CD4-positive, alpha-beta T cell treated with Interleukin-15 for 4 hours (primary cell): ENCODE data around the gene ADAMTSL1.

Experiments
- DNase-seq: peaks from one replicate; pipeline ENCODE4 v3.0.0-alpha.2; 2020; ENCODE audit warnings: low spot score

Gene ADAMTSL1

DNA sequence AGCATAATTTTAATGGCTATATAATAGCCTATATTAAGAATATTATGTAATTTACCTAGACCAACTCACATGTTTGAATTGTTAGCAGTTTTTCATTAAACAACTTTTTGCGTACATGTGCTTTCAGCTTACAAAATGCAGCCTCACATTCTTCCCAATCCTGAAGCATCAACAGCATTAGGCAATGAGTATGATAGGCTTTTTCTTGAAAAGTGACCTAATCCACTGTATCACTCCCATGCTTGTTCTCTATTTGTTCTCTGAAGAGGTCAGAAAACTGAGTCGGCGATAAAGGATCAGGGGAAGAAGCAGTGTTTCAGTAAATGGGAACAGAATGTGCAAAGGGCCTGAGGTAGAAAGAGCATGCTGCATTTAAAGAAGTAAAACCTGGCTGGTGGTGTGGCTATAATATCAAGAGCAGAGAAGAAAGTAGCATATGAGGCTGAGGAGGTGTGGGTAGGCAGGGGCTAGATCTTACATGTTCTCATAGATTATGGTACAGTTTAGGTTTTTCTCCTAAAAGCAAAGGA, 346.7 kb downstream of the ADAMTSL1 start:
- no peak for DNase-seq

DNA sequence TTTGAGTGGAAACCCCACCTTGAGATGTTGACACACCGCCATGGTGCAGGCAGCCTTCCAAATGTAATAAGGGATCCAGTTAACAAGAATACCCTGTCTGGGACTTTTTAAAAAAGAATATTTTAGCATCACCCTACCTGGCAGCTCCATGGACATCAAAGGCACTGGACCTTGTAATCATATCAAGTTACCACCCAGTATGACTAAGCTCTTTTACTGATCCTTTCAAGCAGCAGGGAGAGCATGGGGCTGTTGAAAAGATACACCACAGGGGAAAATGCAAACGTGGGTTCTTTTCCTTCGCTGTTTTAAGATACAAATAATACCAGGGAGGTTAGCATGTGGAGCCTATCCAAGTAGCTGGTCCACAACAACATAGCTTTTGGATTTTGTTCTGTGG, 347.8 kb downstream of the ADAMTSL1 start:
- no peak for DNase-seq

DNA sequence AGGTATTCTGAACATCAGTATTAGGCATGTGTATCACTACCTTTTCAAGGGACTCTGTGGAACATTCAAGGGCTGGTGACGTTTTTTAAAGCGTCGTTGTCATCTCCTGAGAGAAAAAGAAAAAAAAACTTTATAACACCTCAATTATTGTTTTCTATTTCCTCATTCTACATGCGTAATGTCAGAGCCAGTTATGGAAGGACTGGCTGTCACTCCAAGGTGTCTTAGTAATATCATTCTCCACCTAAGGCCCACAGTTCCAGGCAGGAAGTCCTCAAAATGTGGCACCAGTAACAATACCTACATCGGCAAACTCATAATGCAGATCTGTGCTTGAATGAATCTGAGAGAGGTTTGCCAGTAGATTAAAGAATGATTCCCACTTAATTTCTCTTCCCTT, 348.9 kb downstream of the ADAMTSL1 start:
- DNase-seq: no peak

DNA sequence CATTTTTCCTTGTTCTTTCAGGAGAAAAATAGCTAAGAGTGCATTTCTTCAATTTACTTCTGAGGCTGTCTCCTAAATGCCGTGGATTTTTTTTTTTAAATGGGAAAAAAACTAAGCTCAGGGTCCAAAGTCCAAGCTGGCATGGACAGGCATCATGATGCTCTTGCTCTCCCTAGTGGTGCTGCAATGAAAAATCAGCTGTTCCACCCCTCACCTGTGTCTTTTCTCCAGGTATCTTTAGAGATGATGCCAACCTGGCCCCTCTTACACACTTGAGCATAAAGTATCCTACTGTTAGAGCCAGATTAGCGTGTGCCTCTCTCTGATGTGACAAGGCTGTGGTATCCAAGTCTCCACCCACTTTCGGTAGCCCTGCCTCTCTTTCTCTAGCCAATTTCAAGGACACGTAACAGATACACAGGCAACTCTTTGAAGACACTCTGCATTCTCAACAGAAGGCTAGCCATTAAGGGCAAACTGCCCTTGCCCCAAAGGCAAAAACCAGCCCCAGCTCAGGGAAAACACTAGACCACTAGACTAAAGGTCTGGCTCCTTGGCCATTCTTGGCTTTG, 350.2 kb downstream of the ADAMTSL1 start:
- no peak for DNase-seq

DNA sequence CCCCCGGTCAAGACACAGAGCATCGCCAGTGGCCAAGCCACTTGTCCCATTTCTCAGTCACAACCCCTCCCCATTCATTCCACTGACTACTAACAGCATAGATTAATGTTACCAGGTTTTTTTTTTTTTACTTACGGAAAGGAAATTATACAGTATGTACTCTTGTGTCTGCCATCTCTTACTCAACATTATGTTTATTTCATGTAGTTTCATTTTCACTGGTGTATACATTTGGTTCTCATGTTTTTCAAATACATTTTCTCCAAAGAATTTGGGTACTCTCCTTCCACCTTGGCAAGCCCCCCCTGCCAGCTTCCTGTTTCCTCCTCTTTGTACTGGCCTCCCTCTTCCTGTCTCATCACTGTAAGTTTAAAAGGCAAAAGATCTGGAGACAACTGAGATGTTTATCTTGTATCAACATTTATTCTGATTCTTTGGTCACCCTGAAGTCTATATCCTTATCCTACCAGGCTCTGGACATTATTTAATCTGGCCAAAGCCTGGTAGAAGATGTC, 351.8 kb downstream of the ADAMTSL1 start:
- no peak for DNase-seq

DNA sequence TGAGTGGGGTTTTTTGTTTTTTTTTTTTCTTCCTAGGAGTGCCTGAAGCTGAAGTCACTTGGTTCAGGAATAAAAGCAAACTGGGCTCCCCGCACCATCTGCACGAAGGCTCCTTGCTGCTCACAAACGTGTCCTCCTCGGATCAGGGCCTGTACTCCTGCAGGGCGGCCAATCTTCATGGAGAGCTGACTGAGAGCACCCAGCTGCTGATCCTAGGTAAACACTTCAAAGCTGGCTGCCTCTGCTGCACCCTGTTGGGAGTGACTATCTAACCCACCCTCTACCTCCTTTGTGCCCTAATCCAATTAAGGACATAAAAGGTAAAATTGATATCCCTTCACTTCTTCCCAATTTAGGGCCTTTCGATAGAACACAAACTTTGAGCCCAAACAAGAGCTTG, 352.3 kb downstream of the ADAMTSL1 start:
- DNase-seq: no peak

DNA sequence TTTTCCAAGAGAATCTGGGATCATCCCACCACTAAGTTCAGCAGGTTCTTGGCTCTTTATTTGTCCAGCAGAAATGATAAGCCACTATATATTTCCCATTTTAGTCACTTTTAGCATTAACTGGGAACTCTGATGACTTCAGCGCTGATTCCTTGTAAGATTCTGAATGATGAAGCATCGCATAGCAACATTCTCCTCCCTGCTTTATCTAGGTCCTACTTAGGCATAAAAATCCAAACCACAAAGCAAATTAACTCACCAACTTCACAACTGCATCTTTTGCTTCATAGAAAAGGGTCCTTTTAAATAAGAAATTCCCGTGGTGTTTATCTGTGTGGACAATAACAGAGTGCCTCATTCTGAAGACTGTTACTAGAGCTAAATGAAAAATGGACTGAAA, 355.1 kb downstream of the ADAMTSL1 start:
- DNase-seq: no peak

DNA sequence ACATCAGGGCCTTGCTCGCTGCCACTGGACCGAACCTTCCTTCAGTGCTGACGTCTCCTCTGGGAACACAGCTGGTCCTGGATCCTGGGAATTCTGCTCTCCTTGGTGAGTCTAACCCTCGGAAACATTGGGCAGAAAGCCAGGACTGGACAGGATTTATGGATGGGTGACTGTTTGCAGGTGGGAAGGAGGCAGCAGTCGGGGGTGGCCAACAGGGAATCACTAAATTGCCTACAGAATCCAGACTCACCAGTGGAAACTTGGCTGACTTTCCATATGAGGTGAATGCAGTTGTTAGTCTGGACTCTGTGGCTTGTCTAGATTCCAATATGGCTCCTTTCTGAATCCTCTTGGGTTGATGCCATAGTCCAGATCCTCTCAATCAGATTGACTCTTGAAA, 355.9 kb downstream of the ADAMTSL1 start:
- no peak for DNase-seq

DNA sequence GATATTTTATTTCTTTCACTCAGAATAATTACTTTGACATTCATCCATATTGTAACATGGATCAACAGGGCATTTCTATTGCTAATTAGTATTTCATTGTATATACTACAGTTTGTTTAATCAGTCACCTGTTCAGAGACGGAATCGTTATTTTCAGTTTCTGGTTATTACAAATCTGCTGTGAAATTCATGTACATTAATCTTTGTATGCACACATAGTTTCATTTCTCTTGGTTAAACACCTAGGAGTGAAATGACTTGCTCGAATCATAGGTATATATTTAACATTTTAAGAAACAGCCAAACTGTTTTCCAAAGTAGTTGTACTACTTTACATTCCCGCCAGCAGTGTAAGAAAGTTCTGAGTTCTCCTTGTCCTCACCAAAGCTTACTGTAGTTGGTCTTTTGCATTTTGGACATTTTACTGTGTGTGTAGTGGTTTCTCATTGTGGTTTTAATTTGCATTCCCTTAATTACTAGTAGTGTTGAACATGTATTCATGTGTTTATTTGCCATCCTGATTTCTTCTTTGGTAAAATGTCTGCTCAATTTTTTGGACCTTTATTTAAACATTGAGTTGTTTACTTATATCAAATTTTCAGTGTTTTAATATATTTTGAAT, 360.9 kb downstream of the ADAMTSL1 start:
- DNase-seq: no peak

DNA sequence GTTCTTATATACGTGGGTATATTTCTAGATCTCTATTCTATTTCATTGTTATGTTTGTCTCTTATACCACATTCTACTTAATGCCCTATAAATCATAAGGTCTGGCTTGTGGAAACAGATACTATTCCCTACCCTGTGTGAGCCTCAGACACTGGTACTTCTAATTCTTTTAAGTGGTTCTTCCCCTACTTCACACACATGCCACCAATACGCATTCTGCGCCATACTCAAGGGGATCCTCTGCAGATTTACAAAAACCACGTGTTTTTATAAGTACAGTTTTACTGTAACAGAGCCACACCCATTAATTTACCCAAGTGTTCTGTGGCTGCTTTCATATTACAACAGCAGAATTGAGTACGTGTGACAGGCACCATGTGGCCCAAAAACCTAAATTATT, 363.4 kb downstream of the ADAMTSL1 start:
- no peak for DNase-seq

DNA sequence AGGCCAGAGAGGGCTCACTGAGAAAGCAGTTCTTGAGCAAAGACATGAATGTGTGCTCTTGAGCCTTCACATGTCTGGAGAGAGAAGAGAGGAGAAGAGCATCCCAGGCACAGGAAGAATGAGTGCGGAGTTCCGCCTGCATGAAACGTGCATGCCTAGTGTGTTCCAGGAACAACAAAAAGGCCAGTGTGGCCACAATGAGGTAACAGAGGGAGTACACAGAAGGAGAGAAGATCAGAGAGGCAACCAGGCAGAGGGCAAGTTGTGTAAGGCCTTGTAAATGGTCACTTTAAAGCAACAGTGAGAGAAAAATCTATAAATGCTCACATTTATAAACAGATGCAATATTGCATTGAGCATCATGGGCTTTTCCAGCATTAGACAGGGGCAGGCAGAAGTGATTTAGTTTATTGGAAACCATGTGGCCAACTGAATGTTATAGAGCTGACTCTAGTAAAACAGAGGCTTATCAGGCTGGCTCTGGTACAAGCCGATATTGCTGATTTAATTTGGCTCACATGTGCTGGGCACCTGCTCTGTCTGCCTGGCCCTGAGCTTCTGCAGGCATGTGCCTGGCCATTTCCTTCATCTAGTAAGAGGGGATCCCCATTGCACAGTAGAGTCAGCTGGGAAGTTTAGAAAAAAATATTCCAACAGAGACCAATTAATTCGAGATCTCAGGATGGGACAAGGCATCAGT, 373.8 kb downstream of the ADAMTSL1 start:
- DNase-seq: no peak

DNA sequence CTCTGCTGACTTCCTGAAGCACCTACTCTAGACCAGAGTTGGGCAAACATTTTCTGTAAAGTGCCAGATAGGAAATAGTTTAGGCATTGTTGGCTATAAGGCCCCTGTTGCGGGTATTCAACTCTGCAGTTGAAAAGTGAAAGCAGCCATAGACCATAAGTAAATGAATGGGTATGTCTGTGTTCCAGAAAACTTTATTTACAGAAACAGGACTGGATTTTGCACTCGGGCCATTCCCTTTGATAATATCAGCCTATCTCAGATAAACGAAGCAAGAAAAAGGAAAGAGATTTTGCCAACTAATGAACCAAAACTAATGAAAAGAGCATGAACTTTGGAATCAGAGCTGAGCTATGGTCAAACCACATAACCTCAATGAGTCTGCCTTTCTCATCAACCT, 374.7 kb downstream of the ADAMTSL1 start:
- DNase-seq: no peak

DNA sequence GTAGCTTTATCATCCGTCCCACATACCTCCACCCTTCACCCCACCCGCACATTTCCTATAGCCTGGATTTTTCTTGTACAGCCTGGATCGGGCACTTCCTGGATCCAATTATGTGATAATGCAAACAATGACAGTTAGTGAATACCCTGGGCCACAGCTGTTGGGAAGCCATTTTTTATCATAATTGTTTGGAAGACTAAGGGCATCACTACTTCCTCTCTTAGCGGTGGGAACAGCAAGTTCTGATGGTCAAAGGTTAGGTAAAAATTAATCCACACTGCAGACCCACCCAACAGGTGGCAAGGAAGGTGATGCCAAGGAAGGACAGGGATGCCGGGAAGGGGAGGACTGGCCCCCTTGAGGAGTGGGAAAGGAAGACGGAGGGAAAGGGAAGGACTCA, 375.3 kb downstream of the ADAMTSL1 start:
- DNase-seq: no peak

DNA sequence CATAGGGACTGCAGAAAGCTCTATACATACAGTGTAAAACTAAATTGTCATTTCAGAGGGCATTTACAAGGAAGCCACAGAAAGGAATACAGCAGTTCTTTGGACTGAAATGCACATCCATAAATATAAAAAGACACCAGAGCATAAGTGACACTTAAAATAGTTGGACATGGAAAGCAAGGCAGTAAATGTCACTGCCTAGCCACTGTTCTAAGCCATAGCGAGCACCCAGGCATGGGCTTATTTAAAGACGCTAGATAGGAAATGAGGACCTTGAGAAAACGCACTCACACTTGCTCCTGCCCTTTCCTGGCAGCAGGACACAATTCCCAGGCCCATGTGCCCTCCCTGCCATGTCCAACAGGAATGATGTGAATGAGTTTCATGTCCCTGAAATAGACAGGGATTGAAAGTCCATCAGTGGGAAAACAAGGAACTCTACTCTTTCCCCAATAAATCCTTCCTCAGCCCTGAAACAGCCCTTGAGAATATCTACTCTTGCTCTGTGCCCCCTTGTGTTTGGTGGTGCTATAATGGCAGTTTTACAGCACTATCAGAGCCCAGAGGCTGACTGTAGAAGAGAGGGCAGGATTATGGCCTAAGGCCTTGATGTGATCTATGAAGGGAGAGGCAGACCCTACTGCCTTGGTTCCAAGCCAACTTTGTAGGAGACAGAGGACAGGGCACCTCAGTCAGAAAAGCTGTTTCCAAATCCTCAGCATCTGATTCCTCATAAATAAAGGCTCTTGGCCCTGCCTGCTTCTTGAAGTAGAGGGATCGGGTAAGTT, 376.1 kb downstream of the ADAMTSL1 start:
- no peak for DNase-seq

DNA sequence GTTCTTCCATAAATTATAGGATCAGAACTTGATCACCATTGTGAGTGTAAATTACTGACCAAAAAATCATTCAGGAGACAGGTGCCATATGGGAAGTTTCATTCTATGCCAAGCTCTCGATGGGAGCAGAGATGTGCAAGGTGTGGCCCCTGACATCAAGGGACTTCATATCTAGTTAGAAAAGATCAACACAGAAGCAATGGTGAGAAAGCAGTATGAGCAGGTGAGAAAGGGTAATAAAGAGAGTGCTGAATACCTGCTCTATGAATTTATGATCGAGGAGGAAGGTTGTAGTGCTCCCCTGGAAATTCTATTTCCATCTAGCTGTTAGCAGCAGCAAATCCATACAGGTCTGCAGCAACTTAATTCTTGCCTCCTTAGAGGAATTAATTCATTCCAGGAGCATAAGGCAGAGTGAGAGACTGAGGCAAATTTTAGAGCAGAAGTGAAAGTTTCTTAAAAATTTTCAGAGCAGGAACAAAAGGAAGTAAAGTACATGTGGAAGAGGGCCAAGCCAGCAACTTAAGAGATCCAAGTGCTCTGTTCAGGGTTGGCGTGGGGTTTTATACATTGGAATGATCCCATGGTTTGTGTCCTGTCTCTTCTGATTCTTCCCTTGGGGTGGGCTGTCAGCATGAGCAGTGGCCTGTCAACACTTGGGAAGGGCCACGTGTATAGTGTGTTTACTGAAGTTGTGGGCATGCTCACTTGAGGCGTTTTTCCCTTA, 377.3 kb downstream of the ADAMTSL1 start:
- no peak for DNase-seq

DNA sequence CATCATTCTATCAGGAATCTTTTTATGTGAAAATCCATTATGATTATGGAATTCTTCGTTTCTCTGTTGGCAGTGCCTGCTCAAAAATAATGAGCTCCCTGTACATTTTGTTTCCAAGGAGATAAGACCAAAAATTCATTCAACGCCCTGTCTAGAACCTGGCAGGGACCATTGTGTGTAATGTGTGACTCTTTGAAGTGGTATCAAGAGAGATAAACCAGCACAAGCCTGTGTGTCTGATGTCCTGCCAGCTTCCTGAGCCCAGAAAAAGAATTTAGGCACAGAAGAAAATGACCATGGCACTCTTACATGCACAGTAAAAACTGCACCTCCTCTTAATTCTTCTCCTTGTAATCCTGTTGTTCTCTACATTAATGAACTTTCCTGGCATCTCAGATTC, 381.7 kb downstream of the ADAMTSL1 start:
- no peak for DNase-seq

DNA sequence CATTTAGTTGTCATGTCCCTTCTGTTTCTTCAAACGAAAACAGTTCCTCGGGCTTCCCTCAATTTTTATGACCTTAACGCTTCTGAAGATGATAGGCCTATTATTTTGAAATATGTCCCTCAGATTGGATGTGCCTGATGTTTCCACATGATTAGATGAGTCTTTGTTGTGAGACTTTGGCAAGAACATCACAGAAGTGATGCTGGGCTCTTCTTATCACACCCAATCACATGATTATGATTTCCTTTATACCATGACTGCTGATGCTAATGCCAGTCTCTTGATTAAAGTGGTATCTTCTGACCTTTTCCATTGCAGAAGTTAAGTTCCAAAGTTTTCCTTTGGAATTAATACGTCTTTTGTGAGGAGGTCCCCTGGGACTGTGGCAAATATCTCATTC, 383.4 kb downstream of the ADAMTSL1 start:
- DNase-seq: no peak

DNA sequence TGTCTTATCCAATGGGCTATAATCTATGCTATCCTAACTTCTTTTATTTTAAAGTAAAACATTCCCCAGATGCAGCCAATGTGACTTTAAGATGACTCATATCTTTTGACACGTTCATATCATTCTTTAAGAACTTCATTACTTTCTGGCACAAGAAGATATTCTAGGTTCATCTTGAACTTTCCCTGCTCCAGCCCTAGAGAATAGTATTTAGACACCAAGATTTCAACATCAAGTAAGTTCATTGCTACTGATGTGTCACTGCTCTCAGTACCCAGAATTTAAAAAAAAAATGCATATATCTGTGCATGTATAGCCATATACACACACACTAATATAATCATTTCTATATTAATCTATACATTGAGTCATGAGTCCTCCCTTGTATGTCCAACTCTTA, 383.8 kb downstream of the ADAMTSL1 start:
- no peak for DNase-seq

DNA sequence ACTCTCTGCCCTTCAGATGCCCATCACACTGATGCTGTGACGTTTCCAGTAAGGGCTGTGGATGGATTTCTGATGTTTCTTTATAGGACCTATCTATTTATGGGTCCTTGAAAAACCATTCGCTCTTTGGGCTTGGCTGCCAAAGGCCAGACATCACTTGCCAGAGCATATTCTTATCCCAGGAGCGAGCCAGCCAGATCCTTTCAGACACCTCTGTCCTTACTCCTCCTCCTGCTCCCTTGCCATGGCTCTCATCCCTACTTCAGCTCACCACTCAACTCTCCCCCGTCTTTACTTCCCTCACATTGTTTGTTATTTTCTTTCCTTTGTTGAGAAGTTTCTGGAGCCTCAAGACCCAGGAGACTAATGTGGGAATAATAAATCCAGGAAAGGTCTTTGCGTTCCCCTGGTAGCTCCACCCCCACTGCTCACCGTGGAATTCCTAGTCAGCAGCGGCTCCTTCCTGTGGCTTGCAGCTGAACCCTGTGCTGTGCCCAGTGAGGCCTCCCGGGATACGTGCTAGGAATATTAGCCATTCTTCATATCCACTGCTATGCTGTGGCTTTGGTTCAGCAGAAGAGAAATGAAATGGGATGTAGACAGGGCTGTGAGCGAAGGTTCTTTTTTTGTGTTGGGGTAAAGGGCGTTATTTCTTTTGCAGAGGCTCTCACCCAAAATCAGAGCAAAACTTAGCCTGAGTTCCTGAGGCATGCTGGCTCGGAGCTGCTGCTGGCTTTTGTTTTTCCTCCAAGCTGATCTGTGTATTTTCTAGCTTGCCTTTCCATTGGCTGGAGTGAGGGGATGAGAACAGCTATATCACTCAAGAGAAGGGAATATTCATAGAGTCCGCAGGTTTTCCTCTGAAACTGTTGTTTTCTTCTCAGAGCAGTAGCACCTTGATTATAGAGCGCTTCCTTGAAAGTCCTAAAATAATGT, 387.9 kb downstream of the ADAMTSL1 start:
- DNase-seq: no peak

DNA sequence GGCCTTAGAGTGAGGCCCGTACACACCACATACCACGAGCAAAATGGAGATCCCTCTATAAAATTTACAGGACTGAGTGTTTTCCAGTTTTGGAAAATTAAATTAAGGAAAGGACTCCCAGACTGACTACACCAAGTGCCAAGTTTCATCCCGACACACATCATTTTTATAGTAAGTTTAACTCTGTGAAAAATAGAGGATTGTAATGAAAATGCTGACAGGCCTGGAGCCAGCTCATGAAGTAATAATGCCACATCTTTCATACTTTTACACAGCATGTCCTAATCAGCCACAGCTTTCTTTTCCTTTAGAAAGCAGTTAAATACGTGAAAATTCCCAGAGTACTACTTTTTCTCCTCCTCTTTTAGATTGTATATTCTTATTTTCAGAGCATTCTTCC, 389.8 kb downstream of the ADAMTSL1 start:
- DNase-seq: no peak

DNA sequence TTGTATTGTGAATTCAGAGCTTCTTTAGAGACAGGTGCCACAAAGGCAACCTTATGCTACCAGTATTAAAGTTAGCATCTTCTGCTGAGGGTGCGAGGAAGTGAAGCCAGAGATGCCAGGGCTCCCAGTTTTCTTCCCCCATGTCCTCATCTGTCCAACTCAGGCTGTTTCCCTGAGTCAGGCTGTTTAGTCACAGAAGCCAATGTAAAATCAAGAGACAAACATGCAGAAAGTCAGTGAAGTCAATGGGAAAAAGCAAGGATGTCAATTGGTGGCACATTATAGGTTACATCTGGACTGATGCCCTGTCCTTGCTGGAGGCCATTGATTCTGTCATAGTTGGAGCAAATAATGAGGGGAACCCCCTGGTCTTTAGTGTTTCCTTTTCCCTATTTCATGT, 390.6 kb downstream of the ADAMTSL1 start:
- DNase-seq: no peak
